Liver (tissue), 3 donors: ENCODE data around the gene DOCK9.

Experiments
- ATF3 ChIP-seq: IDR thresholded peaks from 2 replicates; pipeline ENCODE4 v1.6.1; 2016; ENCODE audit warnings: antibody characterized with exemption
- CTCF ChIP-seq: fragments of 150-350 bp; IDR thresholded peaks from 2 replicates; pipeline ENCODE4 v1.5.1; 2017; ENCODE audit warnings: improper control_type of control experiment, low read depth, low read length; ENCODE audit not compliant: missing input control
- GABPA ChIP-seq, 2 donors: IDR thresholded peaks in 1 of 2; conservative IDR thresholded peaks in 1 of 2; 2 replicates each; pipeline ENCODE4 v1.6.1; 2016; ENCODE audit warnings: antibody characterized with exemption in 2 of 2, mild to moderate bottlenecking in 1 of 2, moderate library complexity in 1 of 2
- JUND ChIP-seq, 2 donors: IDR thresholded peaks; 2 replicates each; pipeline ENCODE4 v1.6.1; 2016; ENCODE audit warnings: antibody characterized with exemption in 2 of 2
- MAX ChIP-seq: IDR thresholded peaks from 2 replicates; pipeline ENCODE4 v1.6.1; 2016; ENCODE audit warnings: antibody characterized with exemption
- RAD21 ChIP-seq, 2 donors: IDR thresholded peaks; 2 replicates each; pipeline ENCODE4 v1.6.1; 2016; ENCODE audit warnings: antibody characterized with exemption in 2 of 2, mild to moderate bottlenecking in 2 of 2
- REST ChIP-seq: IDR thresholded peaks from 2 replicates; pipeline ENCODE4 v1.6.1; 2016; ENCODE audit warnings: antibody characterized with exemption, mild to moderate bottlenecking
- RXRA ChIP-seq, 2 donors: IDR thresholded peaks; 2 replicates each; pipeline ENCODE4 v1.6.1; 2017 to 2018; ENCODE audit warnings: antibody characterized with exemption in 2 of 2, mild to moderate bottlenecking in 1 of 2
- SP1 ChIP-seq: IDR thresholded peaks from 2 replicates; pipeline ENCODE4 v1.6.1; 2018; ENCODE audit warnings: antibody characterized with exemption, mild to moderate bottlenecking
- YY1 ChIP-seq: IDR thresholded peaks from 2 replicates; pipeline ENCODE4 v1.6.1; 2016; ENCODE audit warnings: antibody characterized with exemption, mild to moderate bottlenecking
- ZBTB33 ChIP-seq: IDR thresholded peaks from 2 replicates; pipeline ENCODE4 v1.6.1; 2016; ENCODE audit warnings: antibody characterized with exemption
- donor health status: healthy.
- donor health status: healthy.

GRCh38 chr13:98890186-98890585 lies 87.7 kb downstream of the DOCK9 start:
- TF ChIP-seq MAX = no peak
- no peak for TF ChIP-seq CTCF
- TF ChIP-seq RXRA (IDR thresholded peaks at IDR 0.05) = no peak
- TF ChIP-seq GABPA (IDR thresholded peaks at IDR 0.05 in 1 of 2, conservative IDR thresholded peaks at IDR 0.05 in 1 of 2) = no peak
- TF ChIP-seq REST = no peak
- TF ChIP-seq ZBTB33 = no peak
- TF ChIP-seq ATF3 = no peak
- TF ChIP-seq SP1 = no peak
- no peak for TF ChIP-seq YY1
- TF ChIP-seq JUND (IDR thresholded peaks at IDR 0.05) = no peak
- no peak for TF ChIP-seq RAD21 (IDR thresholded peaks at IDR 0.05)
